Liver (tissue), 9 donors: ENCODE results near the gene RCL1. TPM values are rescaled to one million over a fixed set of nuclear protein-coding genes. Genes with fewer than 3 reads are reported as not detected.

Experiments used
- DNase-seq: peaks from one replicate; pipeline ENCODE4 v3.0.0-alpha.2; 2017; ENCODE audit warnings: low spot score
- H3K27ac ChIP-seq, 2 donors: one replicate each; pipeline ENCODE4 v1.7.0; 2013; ENCODE audit warnings: inconsistent platforms in 2 of 2, low read length in 2 of 2, control low read depth in 1 of 2, low read depth in 1 of 2, mild to moderate bottlenecking in 1 of 2
- H3K27me3 ChIP-seq, 4 donors: one replicate each; pipeline versions ENCODE4 v1.6.1 to v1.7.0; 2013; ENCODE audit warnings: low read length in 3 of 4, inconsistent platforms in 1 of 4, mild to moderate bottlenecking in 1 of 4, moderate library complexity in 1 of 4; ENCODE audit not compliant: control insufficient read depth in 4 of 4, insufficient read depth in 4 of 4
- H3K36me3 ChIP-seq, 4 donors: one replicate each; pipeline versions ENCODE4 v1.6.1 to v1.7.0; 2013; ENCODE audit warnings: low read length in 3 of 4, mild to moderate bottlenecking in 3 of 4, low read depth in 1 of 4, moderate library complexity in 1 of 4; ENCODE audit not compliant: control insufficient read depth in 4 of 4, insufficient read depth in 3 of 4
- H3K4me1 ChIP-seq, 4 donors: one replicate each; pipeline versions ENCODE4 v1.6.1 to v1.7.0; 2013; ENCODE audit warnings: low read length in 3 of 4, mild to moderate bottlenecking in 3 of 4, moderate library complexity in 1 of 4; ENCODE audit not compliant: control insufficient read depth in 4 of 4, insufficient read depth in 4 of 4
- H3K4me3 ChIP-seq, 3 donors: one replicate each; pipeline versions ENCODE4 v1.6.1 to v1.7.0; 2013; ENCODE audit warnings: low read length in 3 of 3, control low read depth in 1 of 3, low read depth in 1 of 3, mild to moderate bottlenecking in 1 of 3
- H3K9ac ChIP-seq, 2 donors: one replicate each; pipeline ENCODE4 v1.7.0; 2013; ENCODE audit warnings: low read length in 2 of 2, mild to moderate bottlenecking in 2 of 2, moderate library complexity in 2 of 2, control low read depth in 1 of 2, low read depth in 1 of 2
- H3K9me3 ChIP-seq, 4 donors: one replicate each; pipeline versions ENCODE4 v1.6.1 to v1.7.0; 2013; ENCODE audit warnings: low read length in 3 of 4; ENCODE audit not compliant: control insufficient read depth in 4 of 4
- EGR1 ChIP-seq, 2 donors: IDR thresholded peaks; 2 replicates each; pipeline ENCODE4 v1.6.1; 2016 to 2018; ENCODE audit warnings: antibody characterized with exemption in 2 of 2, low read depth in 2 of 2
- FOXA1 ChIP-seq: IDR thresholded peaks from 2 replicates; pipeline ENCODE4 v1.6.1; 2016; ENCODE audit warnings: antibody characterized with exemption
- FOXA2 ChIP-seq: IDR thresholded peaks from 2 replicates; pipeline ENCODE4 v1.6.1; 2016; ENCODE audit warnings: antibody characterized with exemption
- GABPA ChIP-seq, 2 donors: IDR thresholded peaks in 1 of 2; conservative IDR thresholded peaks in 1 of 2; 2 replicates each; pipeline ENCODE4 v1.6.1; 2016; ENCODE audit warnings: antibody characterized with exemption in 2 of 2, mild to moderate bottlenecking in 1 of 2, moderate library complexity in 1 of 2
- HNF4A ChIP-seq, 2 donors: conservative IDR thresholded peaks; 2 replicates each; pipeline ENCODE4 v1.6.1; 2016; ENCODE audit warnings: antibody characterized with exemption in 2 of 2, mild to moderate bottlenecking in 2 of 2
- HNF4G ChIP-seq: IDR thresholded peaks from 2 replicates; pipeline ENCODE4 v1.6.1; 2016; ENCODE audit warnings: antibody characterized with exemption
- JUND ChIP-seq, 2 donors: IDR thresholded peaks; 2 replicates each; pipeline ENCODE4 v1.6.1; 2016; ENCODE audit warnings: antibody characterized with exemption in 2 of 2
- NR2F2 ChIP-seq: IDR thresholded peaks from 2 replicates; pipeline ENCODE4 v1.6.1; 2016; ENCODE audit warnings: antibody characterized with exemption
- RAD21 ChIP-seq, 2 donors: IDR thresholded peaks; 2 replicates each; pipeline ENCODE4 v1.6.1; 2016; ENCODE audit warnings: antibody characterized with exemption in 2 of 2, mild to moderate bottlenecking in 2 of 2
- RXRA ChIP-seq, 2 donors: IDR thresholded peaks; 2 replicates each; pipeline ENCODE4 v1.6.1; 2017 to 2018; ENCODE audit warnings: antibody characterized with exemption in 2 of 2, mild to moderate bottlenecking in 1 of 2
- SP1 ChIP-seq: IDR thresholded peaks from 2 replicates; pipeline ENCODE4 v1.6.1; 2018; ENCODE audit warnings: antibody characterized with exemption, mild to moderate bottlenecking
- TAF1 ChIP-seq: conservative IDR thresholded peaks from 2 replicates; pipeline ENCODE4 v1.6.1; 2016; ENCODE audit warnings: antibody characterized with exemption, mild to moderate bottlenecking
- YY1 ChIP-seq: IDR thresholded peaks from 2 replicates; pipeline ENCODE4 v1.6.1; 2016; ENCODE audit warnings: antibody characterized with exemption, mild to moderate bottlenecking
- WGBS: extraction: QIAGEN DNeasy Blood & Tissue Kit; methylation state at CpG from one replicate; pipeline ENCODE4 v1.1.7; 2013; 5-methylcytosine and 5-hydroxymethylcytosine counted together
- polyA plus RNA-seq, 2 donors: library from polyadenylated mRNA; stranded (reverse) in 1 of 2; unstranded in 1 of 2; fragments of 200-250 nt in 1 of 2; fragments of >200 nt in 1 of 2; fragmentation: Nextera tagmentation in 1 of 2; extraction: Ambion mirVana in 1 of 2; gene quantifications; one replicate each; pipeline versions ENCODE4 v1.2.1 to v1.2.3, GENCODE V29; 2013 to 2015
- total RNA-seq, 2 donors: library from RNA; depleted of rRNA; stranded (reverse); fragments of >200 nt; gene quantifications; one replicate each; pipeline ENCODE4 v1.2.3, GENCODE V29; 2014
- TF ChIP-seq, protein P1 (sequence below): IDR thresholded peaks from 2 replicates; pipeline ENCODE4 v1.6.1; 2016; ENCODE audit warnings: antibody characterized with exemption, mild to moderate bottlenecking
- TF ChIP-seq, protein P2 (sequence below): IDR thresholded peaks from 2 replicates; pipeline ENCODE4 v1.6.1; 2016; ENCODE audit warnings: antibody characterized with exemption
- TF ChIP-seq, protein P3 (sequence below): fragments of 150-350 bp; IDR thresholded peaks from 2 replicates; pipeline ENCODE4 v1.5.1; 2017; ENCODE audit warnings: improper control_type of control experiment, low read depth, low read length; ENCODE audit not compliant: missing input control
- TF ChIP-seq, protein P4 (sequence below): IDR thresholded peaks from 2 replicates; pipeline ENCODE4 v1.6.1; 2016; ENCODE audit warnings: antibody characterized with exemption
- TF ChIP-seq, protein P5 (sequence below): IDR thresholded peaks from 2 replicates; pipeline ENCODE4 v1.6.1; 2016; ENCODE audit warnings: antibody characterized with exemption
- donor health status: healthy.
- donor health status: healthy.
- donor health status: healthy.
- donor health status: healthy.
- donor health status: healthy.

Gene RCL1
- total and polyA plus RNA-seq, 4 donors, result 52.2 to 121 (median 86.8) TPM

DNA sequence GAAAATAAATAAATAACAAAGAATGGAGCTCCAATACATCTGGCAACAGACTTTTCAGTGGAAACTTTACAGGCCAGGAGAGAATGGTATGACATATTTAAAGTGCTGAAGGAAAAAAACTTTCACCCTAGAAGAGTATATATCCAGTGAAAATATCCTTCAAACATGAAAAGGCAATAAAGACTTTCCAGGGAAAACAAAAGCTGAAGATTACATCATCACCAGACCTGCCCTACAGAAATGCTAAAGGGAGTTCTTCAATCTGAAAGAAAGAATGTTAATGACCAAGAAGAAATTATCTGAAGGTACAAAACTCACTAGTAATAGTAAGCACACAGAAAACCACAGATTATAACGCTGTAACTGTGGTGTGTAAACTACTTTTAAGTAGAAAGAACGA, 8.3 kb upstream of the RCL1 start:
- WGBS, result 76% methylated on average over 2 of the region's 2 CpGs
- H3K9me3 ChIP-seq, result no peaks in the 10 kb centered on the region
- H3K4me1 ChIP-seq, result no peaks in the 10 kb centered on the region
- no peaks in the 10 kb centered on the region for H3K36me3 ChIP-seq
- H3K9ac ChIP-seq, result no peak overlapping the region
- TF ChIP-seq FOXA1 (no peak), YY1 (no peak), TAF1 (no peak), NR2F2 (no peak), FOXA2 (no peak), GABPA (IDR thresholded peaks at IDR 0.05 in 1 of 2, conservative IDR thresholded peaks at IDR 0.05 in 1 of 2) (no peak), EGR1 (IDR thresholded peaks at IDR 0.05; ENCODE audit: low read depth in 2 of 2) (no peak), HNF4A (conservative IDR thresholded peaks at IDR 0.05) (no peak), JUND (IDR thresholded peaks at IDR 0.05) (no peak), RXRA (IDR thresholded peaks at IDR 0.05) (no peak), SP1 (no peak)
- TF ChIP-seq, protein P1, sequence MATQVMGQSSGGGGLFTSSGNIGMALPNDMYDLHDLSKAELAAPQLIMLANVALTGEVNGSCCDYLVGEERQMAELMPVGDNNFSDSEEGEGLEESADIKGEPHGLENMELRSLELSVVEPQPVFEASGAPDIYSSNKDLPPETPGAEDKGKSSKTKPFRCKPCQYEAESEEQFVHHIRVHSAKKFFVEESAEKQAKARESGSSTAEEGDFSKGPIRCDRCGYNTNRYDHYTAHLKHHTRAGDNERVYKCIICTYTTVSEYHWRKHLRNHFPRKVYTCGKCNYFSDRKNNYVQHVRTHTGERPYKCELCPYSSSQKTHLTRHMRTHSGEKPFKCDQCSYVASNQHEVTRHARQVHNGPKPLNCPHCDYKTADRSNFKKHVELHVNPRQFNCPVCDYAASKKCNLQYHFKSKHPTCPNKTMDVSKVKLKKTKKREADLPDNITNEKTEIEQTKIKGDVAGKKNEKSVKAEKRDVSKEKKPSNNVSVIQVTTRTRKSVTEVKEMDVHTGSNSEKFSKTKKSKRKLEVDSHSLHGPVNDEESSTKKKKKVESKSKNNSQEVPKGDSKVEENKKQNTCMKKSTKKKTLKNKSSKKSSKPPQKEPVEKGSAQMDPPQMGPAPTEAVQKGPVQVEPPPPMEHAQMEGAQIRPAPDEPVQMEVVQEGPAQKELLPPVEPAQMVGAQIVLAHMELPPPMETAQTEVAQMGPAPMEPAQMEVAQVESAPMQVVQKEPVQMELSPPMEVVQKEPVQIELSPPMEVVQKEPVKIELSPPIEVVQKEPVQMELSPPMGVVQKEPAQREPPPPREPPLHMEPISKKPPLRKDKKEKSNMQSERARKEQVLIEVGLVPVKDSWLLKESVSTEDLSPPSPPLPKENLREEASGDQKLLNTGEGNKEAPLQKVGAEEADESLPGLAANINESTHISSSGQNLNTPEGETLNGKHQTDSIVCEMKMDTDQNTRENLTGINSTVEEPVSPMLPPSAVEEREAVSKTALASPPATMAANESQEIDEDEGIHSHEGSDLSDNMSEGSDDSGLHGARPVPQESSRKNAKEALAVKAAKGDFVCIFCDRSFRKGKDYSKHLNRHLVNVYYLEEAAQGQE, result no peak
- TF ChIP-seq, protein P2, sequence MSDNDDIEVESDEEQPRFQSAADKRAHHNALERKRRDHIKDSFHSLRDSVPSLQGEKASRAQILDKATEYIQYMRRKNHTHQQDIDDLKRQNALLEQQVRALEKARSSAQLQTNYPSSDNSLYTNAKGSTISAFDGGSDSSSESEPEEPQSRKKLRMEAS, result no peak
- TF ChIP-seq, protein P3, sequence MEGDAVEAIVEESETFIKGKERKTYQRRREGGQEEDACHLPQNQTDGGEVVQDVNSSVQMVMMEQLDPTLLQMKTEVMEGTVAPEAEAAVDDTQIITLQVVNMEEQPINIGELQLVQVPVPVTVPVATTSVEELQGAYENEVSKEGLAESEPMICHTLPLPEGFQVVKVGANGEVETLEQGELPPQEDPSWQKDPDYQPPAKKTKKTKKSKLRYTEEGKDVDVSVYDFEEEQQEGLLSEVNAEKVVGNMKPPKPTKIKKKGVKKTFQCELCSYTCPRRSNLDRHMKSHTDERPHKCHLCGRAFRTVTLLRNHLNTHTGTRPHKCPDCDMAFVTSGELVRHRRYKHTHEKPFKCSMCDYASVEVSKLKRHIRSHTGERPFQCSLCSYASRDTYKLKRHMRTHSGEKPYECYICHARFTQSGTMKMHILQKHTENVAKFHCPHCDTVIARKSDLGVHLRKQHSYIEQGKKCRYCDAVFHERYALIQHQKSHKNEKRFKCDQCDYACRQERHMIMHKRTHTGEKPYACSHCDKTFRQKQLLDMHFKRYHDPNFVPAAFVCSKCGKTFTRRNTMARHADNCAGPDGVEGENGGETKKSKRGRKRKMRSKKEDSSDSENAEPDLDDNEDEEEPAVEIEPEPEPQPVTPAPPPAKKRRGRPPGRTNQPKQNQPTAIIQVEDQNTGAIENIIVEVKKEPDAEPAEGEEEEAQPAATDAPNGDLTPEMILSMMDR, result no peak
- TF ChIP-seq, protein P4, sequence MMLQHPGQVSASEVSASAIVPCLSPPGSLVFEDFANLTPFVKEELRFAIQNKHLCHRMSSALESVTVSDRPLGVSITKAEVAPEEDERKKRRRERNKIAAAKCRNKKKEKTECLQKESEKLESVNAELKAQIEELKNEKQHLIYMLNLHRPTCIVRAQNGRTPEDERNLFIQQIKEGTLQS, result no peak
- DNase-seq, result no peak
- no peak overlapping the region for H3K27ac ChIP-seq
- H3K4me3 ChIP-seq, result no peak overlapping the region
- no peaks in the 10 kb centered on the region for H3K27me3 ChIP-seq

DNA sequence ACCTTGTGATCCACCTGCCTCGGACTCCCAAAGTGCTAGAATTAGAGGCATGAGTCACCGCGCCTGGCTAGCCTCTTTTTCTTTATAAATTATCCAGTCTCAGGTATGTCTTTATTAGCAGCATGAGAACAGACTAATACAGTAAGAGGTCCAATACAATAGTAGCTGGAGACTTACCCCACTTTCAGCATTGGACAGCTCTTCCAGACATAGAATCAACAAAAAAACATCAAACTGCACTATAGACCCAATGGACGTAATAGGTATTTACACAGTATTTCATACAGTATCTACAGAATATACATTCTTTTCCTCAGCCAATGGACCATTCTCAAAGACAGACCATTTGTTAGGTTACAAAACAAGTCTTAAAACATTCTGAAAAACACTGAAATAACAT, 6.1 kb upstream of the RCL1 start:
- H3K9me3 ChIP-seq, result no peaks in the 10 kb centered on the region
- H3K4me3 ChIP-seq, result no peak overlapping the region
- no peak for DNase-seq
- H3K27me3 ChIP-seq, result no peaks in the 10 kb centered on the region
- no peak overlapping the region for H3K9ac ChIP-seq
- H3K4me1 ChIP-seq, result no peaks in the 10 kb centered on the region
- 95% methylated on average over 4 of the region's 4 CpGs for WGBS
- no peaks in the 10 kb centered on the region for H3K36me3 ChIP-seq
- no peak overlapping the region for H3K27ac ChIP-seq
- TF ChIP-seq SP1 (no peak), FOXA1 (no peak), RAD21 (IDR thresholded peaks at IDR 0.05) (no peak), EGR1 (IDR thresholded peaks at IDR 0.05; ENCODE audit: low read depth in 2 of 2) (no peak), RXRA (IDR thresholded peaks at IDR 0.05) (no peak), GABPA (IDR thresholded peaks at IDR 0.05 in 1 of 2, conservative IDR thresholded peaks at IDR 0.05 in 1 of 2) (no peak), HNF4G (no peak), YY1 (no peak), HNF4A (conservative IDR thresholded peaks at IDR 0.05) (no peak)
- TF ChIP-seq, protein P5, sequence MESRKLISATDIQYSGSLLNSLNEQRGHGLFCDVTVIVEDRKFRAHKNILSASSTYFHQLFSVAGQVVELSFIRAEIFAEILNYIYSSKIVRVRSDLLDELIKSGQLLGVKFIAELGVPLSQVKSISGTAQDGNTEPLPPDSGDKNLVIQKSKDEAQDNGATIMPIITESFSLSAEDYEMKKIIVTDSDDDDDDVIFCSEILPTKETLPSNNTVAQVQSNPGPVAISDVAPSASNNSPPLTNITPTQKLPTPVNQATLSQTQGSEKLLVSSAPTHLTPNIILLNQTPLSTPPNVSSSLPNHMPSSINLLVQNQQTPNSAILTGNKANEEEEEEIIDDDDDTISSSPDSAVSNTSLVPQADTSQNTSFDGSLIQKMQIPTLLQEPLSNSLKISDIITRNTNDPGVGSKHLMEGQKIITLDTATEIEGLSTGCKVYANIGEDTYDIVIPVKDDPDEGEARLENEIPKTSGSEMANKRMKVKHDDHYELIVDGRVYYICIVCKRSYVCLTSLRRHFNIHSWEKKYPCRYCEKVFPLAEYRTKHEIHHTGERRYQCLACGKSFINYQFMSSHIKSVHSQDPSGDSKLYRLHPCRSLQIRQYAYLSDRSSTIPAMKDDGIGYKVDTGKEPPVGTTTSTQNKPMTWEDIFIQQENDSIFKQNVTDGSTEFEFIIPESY, result no peak
- TF ChIP-seq, protein P1, result no peak
- TF ChIP-seq, protein P4, result no peak
- TF ChIP-seq, protein P3, result no peak
